ENCODE data around the gene FANCE.

DNA sequence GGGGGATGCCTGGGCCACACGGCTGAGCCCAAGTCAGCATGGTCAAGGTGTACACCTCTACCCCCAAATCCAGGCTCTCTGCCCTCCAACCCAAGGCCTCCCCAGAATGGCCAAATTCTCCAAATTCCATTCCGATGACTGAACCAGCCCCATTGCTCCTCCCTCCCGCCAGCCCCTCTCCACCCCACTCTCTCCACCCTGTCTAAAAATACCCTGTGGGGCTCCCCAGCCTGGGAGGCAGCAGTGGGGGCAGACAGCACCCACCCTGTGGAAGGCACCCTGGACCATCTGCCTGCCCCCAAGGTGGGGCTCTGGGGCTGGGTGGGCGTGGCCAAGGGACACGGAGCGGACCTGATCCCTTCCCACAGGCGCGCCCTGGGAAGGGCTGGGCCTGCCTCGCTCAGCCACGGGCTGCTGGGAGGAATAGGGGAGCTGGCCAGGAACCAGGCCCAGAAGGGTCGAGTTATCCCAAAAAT lies 33.3 kb downstream of the FANCE start:
- TF ChIP-seq, protein P1, sequence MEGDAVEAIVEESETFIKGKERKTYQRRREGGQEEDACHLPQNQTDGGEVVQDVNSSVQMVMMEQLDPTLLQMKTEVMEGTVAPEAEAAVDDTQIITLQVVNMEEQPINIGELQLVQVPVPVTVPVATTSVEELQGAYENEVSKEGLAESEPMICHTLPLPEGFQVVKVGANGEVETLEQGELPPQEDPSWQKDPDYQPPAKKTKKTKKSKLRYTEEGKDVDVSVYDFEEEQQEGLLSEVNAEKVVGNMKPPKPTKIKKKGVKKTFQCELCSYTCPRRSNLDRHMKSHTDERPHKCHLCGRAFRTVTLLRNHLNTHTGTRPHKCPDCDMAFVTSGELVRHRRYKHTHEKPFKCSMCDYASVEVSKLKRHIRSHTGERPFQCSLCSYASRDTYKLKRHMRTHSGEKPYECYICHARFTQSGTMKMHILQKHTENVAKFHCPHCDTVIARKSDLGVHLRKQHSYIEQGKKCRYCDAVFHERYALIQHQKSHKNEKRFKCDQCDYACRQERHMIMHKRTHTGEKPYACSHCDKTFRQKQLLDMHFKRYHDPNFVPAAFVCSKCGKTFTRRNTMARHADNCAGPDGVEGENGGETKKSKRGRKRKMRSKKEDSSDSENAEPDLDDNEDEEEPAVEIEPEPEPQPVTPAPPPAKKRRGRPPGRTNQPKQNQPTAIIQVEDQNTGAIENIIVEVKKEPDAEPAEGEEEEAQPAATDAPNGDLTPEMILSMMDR (IDR thresholded peaks at IDR 0.05): no peak
- no peak for TF ChIP-seq EZH2 (IDR thresholded peaks at IDR 0.05)
- no peak for TF ChIP-seq EZH2phosphoT487 (IDR thresholded peaks at IDR 0.05)

All from neural progenitor cell (in vitro differentiated cells).